Body of pancreas (tissue), 4 donors: Measurements from ENCODE around the gene PPP4R4. TPM values are rescaled to one million over a fixed set of nuclear protein-coding genes. Genes with fewer than 3 reads are reported as not detected.

Source experiments
- ATAC-seq: fragments of 150-250 bp; one replicate; pipeline ENCODE4 v1.9.1; 2016
- DNase-seq, 4 donors: peaks; one replicate each; pipeline ENCODE4 v3.0.0-alpha.2; 2019
- H3K27ac ChIP-seq, 4 donors: fragments of 200-600 bp; sonication (generic); 1 replicate in 3 of 4; 2 replicates in 1 of 4; pipeline versions ENCODE4 v1.5.1 to v1.6.1; 2016 to 2019; ENCODE audit warnings: mild to moderate bottlenecking in 1 of 4, mixed read lengths in 1 of 4, moderate library complexity in 1 of 4
- H3K27me3 ChIP-seq, 2 donors: fragments of 200-600 bp; sonication (generic); one replicate each; pipeline ENCODE4 v1.6.0; 2016; ENCODE audit warnings: mild to moderate bottlenecking in 1 of 2
- H3K36me3 ChIP-seq, 2 donors: fragments of 200-600 bp; sonication (generic); replicated peaks in 1 of 2; 2 replicates each; pipeline ENCODE4 v1.5.1; 2016; ENCODE audit warnings: low read depth in 2 of 2; ENCODE audit not compliant: insufficient read depth in 1 of 2
- H3K4me1 ChIP-seq: fragments of 200-600 bp; sonication (generic); one replicate; pipeline ENCODE4 v1.6.0; 2016
- H3K4me3 ChIP-seq, 2 donors: fragments of 200-600 bp; sonication (generic); 1 replicate in 1 of 2; 2 replicates in 1 of 2; pipeline ENCODE4 v1.5.1; 2016 to 2019
- H3K9me3 ChIP-seq, 3 donors: fragments of 200-600 bp; sonication (generic); 1 replicate in 2 of 3; 2 replicates in 1 of 3; pipeline ENCODE4 v1.5.1; 2016
- POLR2A ChIP-seq, 3 donors: fragments of 450-650 bp; IDR thresholded peaks; one replicate each; pipeline ENCODE4 v1.6.1; 2016; ENCODE audit warnings: antibody characterized with exemption in 3 of 3, mild to moderate bottlenecking in 2 of 3
- WGBS, 2 donors: methylation state at CpG; one replicate each; pipeline ENCODE4 v1.1.5; 2017; 5-methylcytosine and 5-hydroxymethylcytosine counted together
- intact Hi-C: fragments of 100-400 bp; cut with DNase I; formaldehyde crosslinking; loops from one replicate; pipeline ENCODE4 v1.15.1; 2023
- total RNA-seq, 2 donors: library from RNA; depleted of rRNA; stranded (reverse); fragments of >200 nt; gene quantifications; one replicate each; pipeline ENCODE4 v1.1.0, GENCODE V29; 2016
- TF ChIP-seq, protein P1 (sequence below), 7 experiments: fragments of 450-650 bp in 4 of 7; fragments of 200-600 bp in 3 of 7; sonication (generic) in 3 of 7; IDR thresholded peaks; one replicate each; pipeline ENCODE4 v1.5.1; 2016 to 2019; ENCODE audit warnings: antibody characterized with exemption in 7 of 7

The PPP4R4 gene
- total RNA-seq, 2 donors from 2014 or later = 1.3 to 2.6 TPM

DNA sequence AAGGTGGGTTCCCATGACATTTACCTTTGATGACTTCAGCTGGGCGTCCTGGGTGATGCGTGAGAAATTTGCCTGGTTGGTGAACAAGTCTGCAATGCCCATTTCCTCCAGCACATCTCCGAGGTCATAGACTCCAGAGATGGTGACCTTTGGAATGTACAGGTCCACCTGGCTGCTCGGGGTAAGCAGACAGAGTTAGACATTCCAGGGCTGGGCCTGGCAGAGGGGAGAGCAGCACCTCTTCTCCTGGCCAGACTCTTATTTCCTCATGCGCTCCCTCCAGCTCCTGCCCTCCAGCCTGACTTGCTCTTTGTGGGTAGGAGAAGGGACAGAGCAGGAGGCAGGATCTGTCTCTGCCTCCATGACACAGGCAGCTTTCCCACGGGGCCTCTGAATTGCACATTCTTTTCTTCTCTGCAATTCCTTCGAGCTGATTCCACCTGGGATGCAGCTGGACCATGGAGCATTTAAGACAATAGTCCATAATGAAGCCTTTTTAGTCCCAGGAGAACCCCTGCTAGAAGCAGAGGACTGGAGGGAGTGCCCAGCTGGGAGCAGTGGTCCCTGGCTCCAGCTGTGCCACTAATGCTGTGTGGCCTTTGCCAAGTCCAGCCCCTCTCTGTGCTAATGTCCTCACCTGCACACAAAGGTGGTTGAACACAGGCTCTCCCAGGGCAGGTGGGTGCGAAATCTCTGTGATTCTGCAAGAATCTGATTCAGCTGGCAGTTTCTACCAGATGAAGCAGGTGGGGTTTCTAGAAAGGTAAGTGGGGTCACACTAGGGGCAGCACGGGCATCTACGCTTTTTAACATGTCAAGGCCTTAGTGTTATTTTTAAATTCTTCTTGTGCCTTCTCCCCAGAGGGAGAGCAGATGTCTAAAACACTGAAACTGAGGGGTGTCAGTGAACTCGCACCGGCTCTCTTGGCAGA is 132.2 kb downstream of the PPP4R4 start:
- intact Hi-C loops = no loop called here
- Histone ChIP-seq H3K4me1 (no peaks in the 10 kb centered on the region), H3K4me3 (no peak overlapping the region), H3K27ac (no peak overlapping the region), H3K27me3 (no peaks in the 10 kb centered on the region), H3K36me3 (peaks cover 0 to 6% of the 10 kb centered on the region in 2 donors), H3K9me3 (no peaks in the 10 kb centered on the region)
- TF ChIP-seq, protein P1, sequence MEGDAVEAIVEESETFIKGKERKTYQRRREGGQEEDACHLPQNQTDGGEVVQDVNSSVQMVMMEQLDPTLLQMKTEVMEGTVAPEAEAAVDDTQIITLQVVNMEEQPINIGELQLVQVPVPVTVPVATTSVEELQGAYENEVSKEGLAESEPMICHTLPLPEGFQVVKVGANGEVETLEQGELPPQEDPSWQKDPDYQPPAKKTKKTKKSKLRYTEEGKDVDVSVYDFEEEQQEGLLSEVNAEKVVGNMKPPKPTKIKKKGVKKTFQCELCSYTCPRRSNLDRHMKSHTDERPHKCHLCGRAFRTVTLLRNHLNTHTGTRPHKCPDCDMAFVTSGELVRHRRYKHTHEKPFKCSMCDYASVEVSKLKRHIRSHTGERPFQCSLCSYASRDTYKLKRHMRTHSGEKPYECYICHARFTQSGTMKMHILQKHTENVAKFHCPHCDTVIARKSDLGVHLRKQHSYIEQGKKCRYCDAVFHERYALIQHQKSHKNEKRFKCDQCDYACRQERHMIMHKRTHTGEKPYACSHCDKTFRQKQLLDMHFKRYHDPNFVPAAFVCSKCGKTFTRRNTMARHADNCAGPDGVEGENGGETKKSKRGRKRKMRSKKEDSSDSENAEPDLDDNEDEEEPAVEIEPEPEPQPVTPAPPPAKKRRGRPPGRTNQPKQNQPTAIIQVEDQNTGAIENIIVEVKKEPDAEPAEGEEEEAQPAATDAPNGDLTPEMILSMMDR (IDR thresholded peaks at IDR 0.05) = no peak
- no peak for TF ChIP-seq POLR2A (IDR thresholded peaks at IDR 0.05)
- 60 to 68% methylated on average over 12 of the region's 12 CpGs for WGBS, 2 donors
- DNase-seq (no peak), ATAC-seq (no peak)

DNA sequence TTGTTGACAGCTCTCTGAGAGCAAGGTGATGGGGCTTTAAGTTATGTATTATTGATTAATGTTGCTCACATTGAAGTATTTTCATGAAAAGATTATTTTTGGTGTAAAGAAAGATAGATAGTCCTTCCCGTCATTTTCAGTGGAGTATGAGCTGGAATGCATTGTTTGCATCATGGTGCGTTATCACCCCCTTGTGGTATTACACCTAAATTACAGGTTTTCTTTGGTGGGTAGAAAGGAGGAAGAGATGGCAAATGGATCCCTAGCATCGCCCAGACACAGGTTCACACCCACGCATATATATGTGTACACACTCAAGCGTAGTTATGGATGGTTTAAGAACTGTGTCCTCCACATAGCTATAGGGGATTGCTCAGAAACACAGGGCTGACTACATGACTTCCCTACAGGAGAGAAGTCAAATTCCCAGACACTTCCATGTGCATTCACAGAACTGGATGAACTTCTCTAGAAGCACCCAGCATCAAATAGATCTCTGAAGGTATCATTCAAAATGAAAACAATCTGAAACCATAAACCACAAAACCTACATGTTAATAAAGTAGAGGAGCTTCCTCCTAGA is 133.4 kb downstream of the PPP4R4 start:
- Histone ChIP-seq H3K27me3 (no peaks in the 10 kb centered on the region), H3K4me3 (no peak overlapping the region), H3K4me1 (no peaks in the 10 kb centered on the region), H3K36me3 (peaks cover 0 to 6% of the 10 kb centered on the region in 2 donors), H3K9me3 (no peaks in the 10 kb centered on the region), H3K27ac (no peak overlapping the region)
- DNase-seq (no peak), ATAC-seq (no peak)
- TF ChIP-seq POLR2A (IDR thresholded peaks at IDR 0.05) = no peak
- TF ChIP-seq, protein P1 (IDR thresholded peaks at IDR 0.05) = no peak
- intact Hi-C loops = no loop called here
- WGBS, 2 donors = 26 to 43% methylated on average over 5 of the region's 5 CpGs

DNA sequence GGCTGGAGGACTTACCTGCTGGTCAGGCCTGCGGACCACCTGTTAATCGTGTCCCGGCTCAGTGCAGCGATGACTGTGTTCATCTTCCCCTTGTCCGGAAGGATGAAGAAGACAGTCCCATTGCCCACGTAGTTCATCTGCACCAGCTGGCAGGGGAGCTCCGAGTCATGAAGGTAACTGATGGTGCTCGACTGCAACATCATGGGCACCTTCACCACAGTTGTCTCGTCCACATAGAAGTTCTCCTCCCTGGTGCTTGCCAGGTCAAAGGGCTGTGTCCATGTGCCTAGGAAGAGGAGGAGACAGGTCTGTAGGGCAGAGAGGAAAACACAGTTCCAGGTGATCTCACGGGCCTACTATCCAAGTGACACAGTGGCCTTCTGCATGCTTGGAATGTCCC is 135.6 kb downstream of the PPP4R4 start:
- Histone ChIP-seq H3K27me3 (no peaks in the 10 kb centered on the region), H3K36me3 (peaks cover 0 to 6% of the 10 kb centered on the region in 2 donors), H3K9me3 (no peaks in the 10 kb centered on the region), H3K4me3 (no peak overlapping the region), H3K27ac (no peak overlapping the region), H3K4me1 (no peaks in the 10 kb centered on the region)
- intact Hi-C loops = no loop called here
- no peak for ATAC-seq
- TF ChIP-seq, protein P1 (IDR thresholded peaks at IDR 0.05) = no peak
- no peak for TF ChIP-seq POLR2A (IDR thresholded peaks at IDR 0.05)
- no peak for DNase-seq
- 72 to 79% methylated on average over 2 to 10 of the region's 10 CpGs for WGBS, 2 donors

DNA sequence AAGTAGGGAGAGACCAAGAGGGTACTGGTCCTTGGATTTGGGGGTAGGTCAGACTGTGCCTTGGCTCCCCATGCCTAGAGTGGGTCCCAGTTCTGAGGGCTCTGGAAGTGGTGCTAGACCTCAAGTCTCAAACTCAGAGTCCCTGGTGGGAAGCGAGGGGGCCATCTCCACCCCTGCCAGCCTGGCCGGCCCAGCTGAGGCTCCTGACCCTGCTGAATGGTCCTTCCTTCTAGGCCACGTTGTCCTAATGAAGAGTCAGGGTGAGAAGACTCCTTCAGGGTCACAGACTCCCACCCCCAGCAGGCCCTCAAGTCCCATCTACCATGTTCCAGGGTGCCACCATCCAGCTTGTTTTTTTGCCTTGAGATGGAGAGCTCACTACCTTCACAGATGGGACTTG is 136.1 kb downstream of the PPP4R4 start:
- Histone ChIP-seq H3K4me3 (no peak overlapping the region), H3K27ac (no peak overlapping the region), H3K9me3 (no peaks in the 10 kb centered on the region), H3K36me3 (peaks cover 0 to 6% of the 10 kb centered on the region in 2 donors), H3K4me1 (no peaks in the 10 kb centered on the region), H3K27me3 (no peaks in the 10 kb centered on the region)
- intact Hi-C loops = no loop called here
- WGBS, 2 donors = 67 to 85% methylated on average over 2 to 3 of the region's 3 CpGs
- ATAC-seq = no peak
- no peak for DNase-seq
- TF ChIP-seq POLR2A (IDR thresholded peaks at IDR 0.05) = no peak
- TF ChIP-seq, protein P1 (IDR thresholded peaks at IDR 0.05) = no peak
